IPS-20b (cell line): ENCODE measurements around the gene PACSIN2.

ENCODE experiments used
- H3K27ac ChIP-seq: one replicate; pipeline ENCODE4 v1.5.1; 2013; ENCODE audit warnings: low read length
- H3K27me3 ChIP-seq: 2 replicates; pipeline ENCODE4 v1.6.1; 2013; ENCODE audit warnings: mild to moderate bottlenecking, low read length, inconsistent platforms; ENCODE audit not compliant: insufficient read depth
- H3K36me3 ChIP-seq: 2 replicates; pipeline ENCODE4 v1.6.1; 2013; ENCODE audit warnings: low read depth, mild to moderate bottlenecking, inconsistent platforms, low read length, moderate library complexity; ENCODE audit not compliant: insufficient read depth
- H3K4me1 ChIP-seq: 2 replicates; pipeline ENCODE4 v1.6.1; 2013; ENCODE audit warnings: mild to moderate bottlenecking, control low read depth, inconsistent platforms, low read length, moderate library complexity; ENCODE audit not compliant: insufficient read depth
- H3K4me3 ChIP-seq: 2 replicates; pipeline ENCODE4 v1.5.1; 2013; ENCODE audit warnings: mild to moderate bottlenecking, low read length, inconsistent platforms
- H3K9ac ChIP-seq: 2 replicates; pipeline ENCODE4 v1.6.1; 2013; ENCODE audit warnings: low read depth, mild to moderate bottlenecking, inconsistent platforms, low read length, moderate library complexity
- H3K9me3 ChIP-seq: 2 replicates; pipeline ENCODE4 v1.6.1; 2013; ENCODE audit warnings: mild to moderate bottlenecking, low read depth, low read length, inconsistent platforms; ENCODE audit not compliant: insufficient read depth

Gene PACSIN2

GRCh38 chr22:42829302-42829701 is 185.6 kb downstream of the PACSIN2 start:
- no peaks in the 10 kb centered on the region for H3K9me3 ChIP-seq
- no peaks in the 10 kb centered on the region for H3K4me1 ChIP-seq
- H3K36me3 ChIP-seq = no peaks in the 10 kb centered on the region; the same call in 1 of the 2 replicates
- no peaks in the 10 kb centered on the region for H3K27me3 ChIP-seq
- no peak overlapping the region for H3K9ac ChIP-seq
- H3K27ac ChIP-seq = no peak overlapping the region
- H3K4me3 ChIP-seq = no peak overlapping the region

DNA sequence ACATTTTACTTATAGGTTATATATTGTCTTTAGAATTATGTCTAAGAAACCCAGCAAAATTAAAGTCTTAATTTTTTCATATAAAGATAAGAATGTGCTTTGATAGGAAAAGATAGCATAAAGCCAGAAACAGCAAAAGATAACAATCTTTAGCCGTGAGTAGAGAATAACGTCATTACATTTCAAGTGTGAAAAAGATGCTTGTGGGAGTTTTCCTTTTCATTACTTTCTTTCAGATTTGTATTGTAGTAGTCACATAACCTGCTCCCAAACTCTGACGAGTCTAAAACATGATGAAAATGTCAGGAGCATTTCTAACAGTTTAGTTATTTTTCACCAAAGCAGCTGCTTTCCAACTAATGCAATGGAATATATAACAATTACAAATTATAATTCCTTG is 189.2 kb downstream of the PACSIN2 start:
- H3K9me3 ChIP-seq = peaks cover 5% of the 10 kb centered on the region
- no peaks in the 10 kb centered on the region for H3K4me1 ChIP-seq
- H3K27ac ChIP-seq = no peak overlapping the region
- H3K27me3 ChIP-seq = no peaks in the 10 kb centered on the region
- H3K4me3 ChIP-seq = no peak overlapping the region
- no peak overlapping the region for H3K9ac ChIP-seq
- H3K36me3 ChIP-seq = no peaks in the 10 kb centered on the region; the same call in 1 of the 2 replicates

DNA sequence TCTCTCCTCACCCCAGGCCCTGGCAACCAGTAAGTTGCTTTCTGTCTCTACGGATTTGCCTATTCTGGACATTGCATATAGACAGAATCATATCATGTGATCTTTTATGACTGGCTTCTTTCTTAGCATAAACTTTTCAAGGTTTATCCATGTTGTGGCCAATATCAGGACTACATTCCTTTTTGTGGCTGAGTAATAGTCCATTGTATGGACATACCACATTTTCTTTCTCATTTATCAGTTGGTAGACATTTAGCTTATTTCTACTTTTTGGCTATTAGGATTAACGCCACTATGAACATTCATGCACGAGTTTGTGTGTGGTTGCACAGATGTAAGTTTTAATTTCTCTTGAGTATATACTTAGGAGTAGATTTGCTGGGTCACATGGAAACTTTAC is 193.6 kb downstream of the PACSIN2 start:
- no peak overlapping the region for H3K9ac ChIP-seq
- no peaks in the 10 kb centered on the region for H3K36me3 ChIP-seq
- peaks cover 5% of the 10 kb centered on the region for H3K9me3 ChIP-seq
- no peak overlapping the region for H3K27ac ChIP-seq
- no peak overlapping the region for H3K4me3 ChIP-seq
- H3K27me3 ChIP-seq = no peaks in the 10 kb centered on the region
- H3K4me1 ChIP-seq = no peaks in the 10 kb centered on the region

DNA sequence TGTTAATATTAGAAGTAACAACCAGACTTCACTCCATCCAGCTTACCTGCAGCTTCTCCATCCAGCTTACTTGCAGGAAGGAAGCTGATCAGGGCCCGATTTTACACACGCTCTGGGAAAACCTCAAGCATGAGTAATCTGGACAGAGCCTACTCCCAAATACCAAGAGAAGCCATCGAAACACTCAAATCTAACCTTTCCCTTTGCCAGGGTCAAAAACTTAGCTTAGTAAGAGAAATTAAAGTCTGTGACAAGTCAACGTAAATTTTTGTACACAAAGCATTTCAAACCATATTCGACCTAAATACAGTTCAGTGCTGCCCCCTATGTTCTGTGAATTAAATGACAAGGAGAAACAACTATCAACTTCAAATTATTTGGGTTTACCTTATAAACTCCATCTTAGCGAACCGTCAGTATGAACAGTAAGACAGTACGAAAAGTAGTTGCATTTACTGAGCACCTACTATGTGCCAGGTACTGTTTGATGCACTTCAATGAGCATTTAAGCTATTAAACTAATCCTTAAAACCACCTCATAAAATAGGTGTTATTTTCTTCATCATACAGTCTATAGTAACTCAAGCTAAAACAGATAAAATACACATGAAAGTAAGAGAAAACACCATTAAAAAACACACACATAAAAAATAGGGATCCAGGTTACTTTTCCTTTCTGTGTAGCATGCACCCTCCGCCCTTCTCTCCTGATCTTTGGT is 194.7 kb downstream of the PACSIN2 start:
- Histone ChIP-seq H3K27me3 (no peaks in the 10 kb centered on the region), H3K9me3 (peaks cover 5% of the 10 kb centered on the region), H3K4me3 (no peak overlapping the region), H3K27ac (no peak overlapping the region), H3K9ac (no peak overlapping the region), H3K36me3 (no peaks in the 10 kb centered on the region), H3K4me1 (no peaks in the 10 kb centered on the region)
